Activated naive CD8-positive, alpha-beta T cell treated with anti-CD3 and anti-CD28 coated beads for 36 hours (primary cell): ENCODE data around the gene OSBPL10. TPM values are rescaled to one million over a fixed set of nuclear protein-coding genes. Genes with fewer than 3 reads are reported as not detected.

Source experiments
- DNase-seq: peaks from one replicate; pipeline ENCODE4 v3.0.0; 2021
- H3K27ac Mint-ChIP-seq: one replicate; pipeline ENCODE4 v1.8.0; 2022; ENCODE audit warnings: mild to moderate bottlenecking, moderate library complexity, mixed read lengths
- H3K27me3 Mint-ChIP-seq: one replicate; pipeline ENCODE4 v1.8.0; 2022; ENCODE audit warnings: mild to moderate bottlenecking, mixed read lengths
- H3K36me3 Mint-ChIP-seq: one replicate; pipeline ENCODE4 v1.8.0; 2021; ENCODE audit warnings: mild to moderate bottlenecking, mixed read lengths
- H3K4me1 Mint-ChIP-seq: one replicate; pipeline ENCODE4 v1.8.0; 2021; ENCODE audit warnings: mixed read lengths
- H3K4me3 Mint-ChIP-seq: one replicate; pipeline ENCODE4 v1.8.0; 2022; ENCODE audit warnings: mild to moderate bottlenecking, moderate library complexity, mixed read lengths
- H3K9me3 Mint-ChIP-seq: one replicate; pipeline ENCODE4 v1.8.0; 2022; ENCODE audit warnings: mixed read lengths
- total RNA-seq, 2 experiments: library from RNA; stranded (reverse); gene quantifications; one replicate each; pipeline ENCODE4 v1.2.3, GENCODE V29; 2021

The OSBPL10 gene
- total RNA-seq, 2 experiments from 2014 or later: 5.4 to 5.5 TPM

DNA sequence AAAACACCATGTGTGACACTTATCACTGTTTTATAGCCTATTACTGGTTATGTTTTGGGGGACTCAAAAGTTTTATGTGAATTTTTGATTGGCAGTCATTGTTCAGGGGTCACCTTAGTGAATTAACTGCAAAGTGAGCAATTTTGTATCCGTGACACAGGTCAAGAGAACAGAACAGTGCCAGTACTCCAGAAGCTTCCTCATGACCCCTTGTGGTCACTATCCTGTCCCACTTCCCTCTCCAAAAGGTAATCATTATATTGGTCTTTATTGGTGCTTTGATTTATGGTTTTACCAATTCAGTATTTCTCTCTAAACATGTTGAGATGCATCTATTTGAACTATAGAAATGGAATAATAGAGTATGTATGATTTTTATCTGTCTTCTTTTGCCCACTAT is 341.2 kb downstream of the OSBPL10 start:
- peaks cover 2% of the 10 kb centered on the region for H3K9me3 Mint-ChIP-seq

DNA sequence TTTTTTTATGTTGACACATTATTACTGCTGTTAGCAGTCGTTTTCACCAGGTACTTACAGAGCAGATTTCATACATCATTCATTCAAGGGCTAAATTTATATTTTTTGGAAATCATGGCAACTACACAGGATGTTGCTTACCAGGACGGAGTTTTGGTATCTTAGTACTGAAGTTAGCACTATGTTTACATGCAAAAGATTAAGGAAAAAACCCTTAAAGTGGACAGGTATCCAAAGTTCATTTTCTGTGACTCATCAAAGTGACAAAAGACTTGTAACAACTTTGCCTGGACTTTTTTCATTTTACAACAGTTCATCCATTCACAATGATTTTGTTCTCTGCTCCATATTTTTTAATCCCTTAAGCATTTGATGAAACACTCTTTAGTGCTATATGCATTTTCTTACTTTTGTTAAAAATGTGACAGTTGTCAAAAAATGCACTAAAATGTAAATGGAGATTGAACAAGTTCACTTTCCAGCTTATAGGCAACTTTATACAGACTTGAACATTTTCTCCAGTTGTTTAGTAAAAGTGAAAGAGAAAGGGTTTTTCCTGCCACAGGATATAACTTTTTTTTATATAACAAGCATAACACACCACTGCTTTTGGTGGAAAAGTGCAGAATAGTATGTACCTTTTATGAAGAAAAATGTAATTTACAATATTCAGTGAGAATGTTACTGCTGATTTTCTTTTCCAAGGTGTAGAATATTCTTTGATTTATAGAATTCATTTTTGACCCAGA is 344.2 kb downstream of the OSBPL10 start:
- H3K4me1 Mint-ChIP-seq: peaks cover 43% of the 10 kb centered on the region
- H3K27me3 Mint-ChIP-seq: no peaks in the 10 kb centered on the region
- peak overlapping the region; percentile 47 for H3K4me3 Mint-ChIP-seq
- DNase-seq: no peak
- peaks cover 39% of the 10 kb centered on the region for H3K36me3 Mint-ChIP-seq
- H3K27ac Mint-ChIP-seq: peak overlapping the region; percentile 59
- H3K9me3 Mint-ChIP-seq: no peaks in the 10 kb centered on the region

More for the DNA sequence above, 341.2 kb downstream of the OSBPL10 start:
- H3K27ac Mint-ChIP-seq: no peak overlapping the region
- no peaks in the 10 kb centered on the region for H3K27me3 Mint-ChIP-seq
- H3K4me3 Mint-ChIP-seq: no peak overlapping the region
- DNase-seq: no peak
- H3K36me3 Mint-ChIP-seq: peaks cover 34% of the 10 kb centered on the region
- H3K4me1 Mint-ChIP-seq: peaks cover 32% of the 10 kb centered on the region

- Mint-ChIP-seq H3K4me3 (peak overlapping the region; percentile 22), H3K27ac (peak overlapping the region; percentile 73)
Measured at GRCh38 chr3:31636049-31636448, 345.0 kb downstream of the OSBPL10 start.

GRCh38 chr3:31635545-31635944 is 345.5 kb downstream of the OSBPL10 start:
- Mint-ChIP-seq H3K4me3 (peak overlapping the region; percentile 22), H3K36me3 (peaks cover 48% of the 10 kb centered on the region), H3K4me1 (peaks cover 42% of the 10 kb centered on the region), H3K27ac (peak overlapping the region; percentile 73), H3K27me3 (no peaks in the 10 kb centered on the region), H3K9me3 (no peaks in the 10 kb centered on the region)
- no peak for DNase-seq

More at GRCh38 chr3:31636049-31636448, 345.0 kb downstream of the OSBPL10 start:
- DNase-seq: no peak
- Mint-ChIP-seq H3K4me1 (peaks cover 42% of the 10 kb centered on the region), H3K9me3 (no peaks in the 10 kb centered on the region), H3K27me3 (no peaks in the 10 kb centered on the region), H3K36me3 (peaks cover 43% of the 10 kb centered on the region)

DNA sequence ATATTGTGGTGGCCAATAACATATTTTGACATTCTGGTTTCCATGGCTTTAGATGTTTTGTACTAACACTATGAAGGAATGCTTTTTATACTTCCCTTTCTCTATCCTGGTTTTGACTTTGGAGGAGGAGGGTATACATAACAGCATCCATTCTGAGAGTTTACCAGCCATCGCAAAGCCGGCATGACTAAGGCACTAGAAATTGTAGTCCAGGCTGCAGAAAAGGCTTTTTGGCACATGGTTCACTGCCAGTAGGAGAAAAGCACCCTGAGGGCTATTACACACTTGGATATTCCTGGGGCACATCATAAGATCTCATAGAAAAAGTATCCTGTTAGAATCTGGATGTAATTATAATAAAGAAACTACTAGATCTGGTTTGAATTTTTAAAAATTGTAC is 346.6 kb downstream of the OSBPL10 start:
- no peak for DNase-seq
- Mint-ChIP-seq H3K4me1 (peaks cover 42% of the 10 kb centered on the region), H3K27me3 (no peaks in the 10 kb centered on the region), H3K9me3 (no peaks in the 10 kb centered on the region), H3K36me3 (peaks cover 59% of the 10 kb centered on the region), H3K4me3 (no peak overlapping the region), H3K27ac (no peak overlapping the region)

DNA sequence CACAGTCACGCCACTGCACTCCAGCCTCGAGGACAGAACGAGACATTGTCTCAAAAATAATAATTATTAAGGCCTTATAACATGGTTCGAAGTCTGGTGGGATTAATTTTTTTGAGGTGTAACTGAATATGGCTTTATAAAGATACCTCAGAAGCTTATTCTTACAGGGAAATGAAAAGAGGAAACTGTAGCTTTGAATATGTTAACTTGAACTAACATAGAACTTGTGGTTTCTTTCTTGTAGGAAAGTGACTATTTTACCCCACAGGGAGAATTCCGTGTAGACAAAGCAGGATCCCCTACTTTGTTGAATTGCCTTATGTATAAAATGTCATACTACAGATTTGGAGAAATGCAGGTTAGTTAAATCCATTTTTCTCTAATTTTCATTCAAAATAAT is 352.0 kb downstream of the OSBPL10 start:
- no peak for DNase-seq
- peaks cover 66% of the 10 kb centered on the region for H3K36me3 Mint-ChIP-seq
- no peaks in the 10 kb centered on the region for H3K27me3 Mint-ChIP-seq
- no peak overlapping the region for H3K4me3 Mint-ChIP-seq
- H3K9me3 Mint-ChIP-seq: no peaks in the 10 kb centered on the region
- H3K27ac Mint-ChIP-seq: no peak overlapping the region
- H3K4me1 Mint-ChIP-seq: peaks cover 18% of the 10 kb centered on the region

DNA sequence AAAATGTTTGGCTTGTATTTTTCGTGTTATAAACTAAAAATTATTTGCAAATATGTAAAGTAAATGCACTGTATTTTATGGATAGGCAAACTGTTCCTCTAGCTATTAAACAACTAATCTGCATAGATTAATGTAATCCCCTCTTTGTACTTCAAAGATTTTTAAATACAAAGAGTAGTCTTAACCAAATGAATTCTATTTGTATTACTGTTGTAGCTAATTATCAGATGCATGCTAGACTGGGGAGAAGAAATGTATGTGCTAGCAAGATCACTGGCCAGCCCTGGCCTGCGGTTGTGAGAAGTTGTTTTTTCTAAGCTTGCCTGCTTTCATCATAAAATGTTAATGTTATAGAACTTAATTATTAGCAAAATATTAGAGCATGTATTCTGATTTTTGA is 355.7 kb downstream of the OSBPL10 start:
- DNase-seq: no peak
- Mint-ChIP-seq H3K27ac (no peak overlapping the region), H3K4me3 (no peak overlapping the region), H3K9me3 (no peaks in the 10 kb centered on the region), H3K4me1 (peaks cover 24% of the 10 kb centered on the region), H3K36me3 (peaks cover 54% of the 10 kb centered on the region), H3K27me3 (no peaks in the 10 kb centered on the region)

- Mint-ChIP-seq H3K27ac (peak overlapping the region; percentile 40), H3K36me3 (peaks cover 47% of the 10 kb centered on the region), H3K27me3 (no peaks in the 10 kb centered on the region), H3K4me3 (no peak overlapping the region), H3K9me3 (no peaks in the 10 kb centered on the region), H3K4me1 (peaks cover 26% of the 10 kb centered on the region)
- DNase-seq: no peak
Measured at GRCh38 chr3:31624083-31624709, 356.9 kb downstream of the OSBPL10 start.

DNA sequence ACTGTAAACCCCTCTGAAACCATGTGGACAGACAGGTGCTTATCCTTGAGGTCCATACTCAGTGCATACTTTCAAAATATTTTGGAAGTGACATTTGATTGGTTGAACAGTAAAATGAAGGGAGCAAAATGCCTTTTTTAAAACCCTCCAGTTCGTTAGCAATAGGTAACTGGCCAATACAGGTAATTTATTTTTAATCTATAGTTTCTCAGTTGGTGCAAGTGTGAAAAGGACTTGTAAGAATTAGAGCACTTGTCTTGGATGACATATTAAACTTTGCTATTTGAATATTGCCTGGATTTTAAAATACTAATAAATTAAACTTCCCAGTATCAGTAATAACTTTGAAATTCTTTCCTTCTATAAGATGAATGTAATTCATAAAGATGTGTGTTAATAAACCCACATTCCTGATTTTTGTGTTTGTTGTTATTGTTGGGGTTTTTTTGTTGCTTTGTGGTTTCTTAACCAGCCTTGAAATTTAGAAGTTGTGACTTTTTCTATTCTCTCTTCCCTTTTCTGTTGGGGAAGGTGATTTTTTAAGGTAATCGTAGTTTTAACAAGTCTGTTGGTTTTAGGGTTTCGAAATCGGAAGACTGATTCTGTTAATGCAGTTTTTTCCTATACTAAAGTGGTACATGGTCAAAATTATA is 358.3 kb downstream of the OSBPL10 start:
- DNase-seq: no peak
- H3K4me3 Mint-ChIP-seq: no peak overlapping the region
- H3K9me3 Mint-ChIP-seq: no peaks in the 10 kb centered on the region
- H3K27me3 Mint-ChIP-seq: no peaks in the 10 kb centered on the region
- H3K27ac Mint-ChIP-seq: no peak overlapping the region
- peaks cover 45% of the 10 kb centered on the region for H3K36me3 Mint-ChIP-seq
- H3K4me1 Mint-ChIP-seq: peaks cover 22% of the 10 kb centered on the region

DNA sequence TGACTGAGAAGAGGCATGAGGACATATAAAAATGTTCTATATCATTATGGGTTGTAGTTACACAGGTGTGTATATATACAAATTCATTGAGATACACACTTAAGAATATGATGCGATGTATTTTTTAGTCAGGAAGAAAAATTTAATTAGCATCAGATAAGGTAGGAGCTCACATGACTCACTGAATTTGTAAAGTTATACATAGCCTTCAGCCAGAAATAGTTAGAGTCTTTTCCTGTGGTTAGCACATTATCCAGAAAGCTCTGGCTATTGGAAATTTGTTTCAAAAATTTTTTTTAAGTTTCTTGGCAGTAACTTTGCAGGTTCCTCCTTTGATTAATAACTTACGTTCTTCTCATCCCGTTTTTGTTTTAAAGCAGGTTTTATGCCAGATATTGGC is 359.7 kb downstream of the OSBPL10 start:
- H3K9me3 Mint-ChIP-seq: no peaks in the 10 kb centered on the region
- peaks cover 17% of the 10 kb centered on the region for H3K4me1 Mint-ChIP-seq
- H3K27me3 Mint-ChIP-seq: no peaks in the 10 kb centered on the region
- no peak for DNase-seq
- H3K4me3 Mint-ChIP-seq: no peak overlapping the region
- H3K27ac Mint-ChIP-seq: no peak overlapping the region
- peaks cover 35% of the 10 kb centered on the region for H3K36me3 Mint-ChIP-seq

GRCh38 chr3:31620656-31621055 is 360.4 kb downstream of the OSBPL10 start:
- no peak for DNase-seq
- Mint-ChIP-seq H3K4me1 (peaks cover 21% of the 10 kb centered on the region), H3K9me3 (no peaks in the 10 kb centered on the region), H3K27me3 (no peaks in the 10 kb centered on the region), H3K27ac (no peak overlapping the region), H3K36me3 (peaks cover 31% of the 10 kb centered on the region), H3K4me3 (no peak overlapping the region)

- H3K4me1 Mint-ChIP-seq: peaks cover 41% of the 10 kb centered on the region
- H3K36me3 Mint-ChIP-seq: peaks cover 49% of the 10 kb centered on the region
Measured at GRCh38 chr3:31616711-31617110, 364.4 kb downstream of the OSBPL10 start.

GRCh38 chr3:31615071-31615875 is 365.8 kb downstream of the OSBPL10 start:
- peaks cover 2% of the 10 kb centered on the region for H3K9me3 Mint-ChIP-seq
- peaks cover 50% of the 10 kb centered on the region for H3K36me3 Mint-ChIP-seq
- no peak for DNase-seq
- H3K4me1 Mint-ChIP-seq: peaks cover 38% of the 10 kb centered on the region
- H3K27me3 Mint-ChIP-seq: no peaks in the 10 kb centered on the region
- no peak overlapping the region for H3K27ac Mint-ChIP-seq
- no peak overlapping the region for H3K4me3 Mint-ChIP-seq

More at GRCh38 chr3:31616711-31617110, 364.4 kb downstream of the OSBPL10 start:
- Mint-ChIP-seq H3K9me3 (no peaks in the 10 kb centered on the region), H3K4me3 (no peak overlapping the region), H3K27me3 (no peaks in the 10 kb centered on the region), H3K27ac (no peak overlapping the region)
- DNase-seq: no peak

- H3K4me3 Mint-ChIP-seq: no peak overlapping the region
- DNase-seq: no peak
- H3K9me3 Mint-ChIP-seq: peaks cover 2% of the 10 kb centered on the region
- peaks cover 39% of the 10 kb centered on the region for H3K4me1 Mint-ChIP-seq
- no peaks in the 10 kb centered on the region for H3K27me3 Mint-ChIP-seq
- H3K36me3 Mint-ChIP-seq: peaks cover 50% of the 10 kb centered on the region
- no peak overlapping the region for H3K27ac Mint-ChIP-seq
Measured at GRCh38 chr3:31614162-31614921, 366.7 kb downstream of the OSBPL10 start.
